H1 (cell line): ENCODE data around the gene PLA2G4E. TPM values are rescaled to one million over a fixed set of nuclear protein-coding genes. Genes with fewer than 3 reads are reported as not detected.

Experiments used
- ATF2 ChIP-seq: IDR thresholded peaks from 2 replicates; pipeline ENCODE4 v1.6.1; 2012; ENCODE audit warnings: low read length, inconsistent platforms
- BACH1 ChIP-seq: IDR thresholded peaks from 2 replicates; pipeline ENCODE4 v1.6.1; 2012; ENCODE audit warnings: low read length, improper control_type of control experiment
- RNF2 ChIP-seq: fragments of 200-900, 300-1000 bp; sonication (generic); IDR thresholded peaks from 2 replicates; pipeline ENCODE4 v1.7.1; 2016; ENCODE audit warnings: borderline replicate concordance, low read depth, mild to moderate bottlenecking, antibody characterized with exemption, low read length; ENCODE audit not compliant: poor library complexity, severe bottlenecking; ENCODE audit errors: missing control alignments
- YY1 ChIP-seq: IDR thresholded peaks from 2 replicates; pipeline ENCODE4 v1.6.1; 2011; ENCODE audit warnings: low read depth, mild to moderate bottlenecking, low read length
- polyA plus RNA-seq, 7 experiments: library from polyadenylated mRNA; depleted of rRNA in 3 of 7; stranded (reverse) in 5 of 7; unstranded in 2 of 7; fragments of >200 nt in 5 of 7; fragments of 200-250 nt in 2 of 7; gene quantifications; 1 replicate in 5 of 7; 2 replicates in 1 of 7; 4 replicates in 1 of 7; pipeline versions ENCODE4 v1.2.1 to v1.2.3, GENCODE V29; 2011 to 2013; ENCODE audit warnings: missing spikeins in 2 of 7, mixed read lengths in 2 of 7
- total RNA-seq: library from RNA; stranded (reverse); fragmentation: NEBNext Ultra II Directional; extraction: Animal tissue kit (Norgen Biotek cat#: 25700); gene quantifications from 2 replicates; pipeline ENCODE4 v1.2.1, GENCODE V29; 2021

PLA2G4E gene
- total and polyA plus RNA-seq, 2 of the 8 experiments (the other 6 are each of a cell fraction or from before 2014, with no cell fraction given), result 0.03 TPM; not detected in 1

- TF ChIP-seq ATF2 (no peak), YY1 (no peak), BACH1 (no peak), RNF2 (no peak)
- TF ChIP-seq, all 59 proteins: peak for 0
These were observed 87.5 kb downstream of the PLA2G4E start (continued) for GRCh38 chr15:41933326-41933725.
